OCI-LY7 (cell line): Measurements from ENCODE around the gene PDGFB.

Source experiments
- EZH2phosphoT487 ChIP-seq: fragments of 200-600 bp; sonication (generic); IDR thresholded peaks from 2 replicates; pipeline ENCODE4 v1.6.1; 2018; ENCODE audit warnings: low read depth, borderline replicate concordance, mild to moderate bottlenecking, mixed run types, antibody characterized with exemption, low read length, moderate library complexity, mixed read lengths
- TF ChIP-seq, protein P1 (sequence below): fragments of 200-600 bp; sonication (generic); conservative IDR thresholded peaks from 2 replicates; pipeline ENCODE4 v1.5.1; 2014; ENCODE audit warnings: mild to moderate bottlenecking, antibody characterized with exemption, low read length, moderate library complexity, mixed read lengths

- TF ChIP-seq, protein P1, sequence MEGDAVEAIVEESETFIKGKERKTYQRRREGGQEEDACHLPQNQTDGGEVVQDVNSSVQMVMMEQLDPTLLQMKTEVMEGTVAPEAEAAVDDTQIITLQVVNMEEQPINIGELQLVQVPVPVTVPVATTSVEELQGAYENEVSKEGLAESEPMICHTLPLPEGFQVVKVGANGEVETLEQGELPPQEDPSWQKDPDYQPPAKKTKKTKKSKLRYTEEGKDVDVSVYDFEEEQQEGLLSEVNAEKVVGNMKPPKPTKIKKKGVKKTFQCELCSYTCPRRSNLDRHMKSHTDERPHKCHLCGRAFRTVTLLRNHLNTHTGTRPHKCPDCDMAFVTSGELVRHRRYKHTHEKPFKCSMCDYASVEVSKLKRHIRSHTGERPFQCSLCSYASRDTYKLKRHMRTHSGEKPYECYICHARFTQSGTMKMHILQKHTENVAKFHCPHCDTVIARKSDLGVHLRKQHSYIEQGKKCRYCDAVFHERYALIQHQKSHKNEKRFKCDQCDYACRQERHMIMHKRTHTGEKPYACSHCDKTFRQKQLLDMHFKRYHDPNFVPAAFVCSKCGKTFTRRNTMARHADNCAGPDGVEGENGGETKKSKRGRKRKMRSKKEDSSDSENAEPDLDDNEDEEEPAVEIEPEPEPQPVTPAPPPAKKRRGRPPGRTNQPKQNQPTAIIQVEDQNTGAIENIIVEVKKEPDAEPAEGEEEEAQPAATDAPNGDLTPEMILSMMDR, result no peak
- no peak for TF ChIP-seq EZH2phosphoT487
These were observed 47.2 kb downstream of the PDGFB start for GRCh38 chr22:39197578-39197977.
